ENCODE measurements around the gene MCHR1.
"Not testable (repeated sequence)": the region's sequence is repeated elsewhere in the genome, so short reads cannot be mapped to it uniquely, and the experiment has no call there.

Gene MCHR1

GRCh38 chr22:40690370-40690769 is 11.1 kb downstream of the MCHR1 start:
- no peak for DNase-seq (ENCODE audit: low read depth in 2 of 2)

- no peak for DNase-seq (ENCODE audit: low read depth in 2 of 2)
Measured at GRCh38 chr22:40691532-40691931, 12.2 kb downstream of the MCHR1 start.

DNA sequence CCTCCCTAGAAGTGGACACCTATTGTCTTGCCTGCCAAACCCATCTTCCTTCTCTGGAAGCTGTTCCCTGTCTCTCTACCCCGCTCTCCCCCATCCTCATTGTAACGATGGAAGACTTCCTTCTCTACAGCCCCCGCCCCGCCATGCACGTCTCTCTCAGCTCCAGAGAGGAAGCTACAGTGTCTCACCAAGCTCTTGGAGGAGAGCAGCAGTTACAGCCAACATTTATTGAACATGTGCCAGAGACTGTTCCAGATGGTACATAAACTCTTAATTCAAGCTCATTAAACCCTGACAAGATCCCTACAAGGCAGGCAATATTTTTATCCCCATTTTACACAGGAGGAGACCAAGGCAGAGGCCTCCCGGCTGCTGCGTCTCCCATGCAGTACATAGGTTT is 15.1 kb downstream of the MCHR1 start:
- DNase-seq (ENCODE audit: low read depth in 2 of 2) = no peak

- DNase-seq (ENCODE audit: low read depth in 2 of 2) = no peak
Measured at GRCh38 chr22:40701274-40701673, 22.0 kb downstream of the MCHR1 start.

GRCh38 chr22:40703174-40703573 is 23.9 kb downstream of the MCHR1 start:
- no peak for DNase-seq (ENCODE audit: low read depth in 2 of 2)

- DNase-seq (ENCODE audit: low read depth in 2 of 2) = no peak
Measured at GRCh38 chr22:40703736-40704135, 24.5 kb downstream of the MCHR1 start.

GRCh38 chr22:40705918-40706682 is 26.8 kb downstream of the MCHR1 start:
- no peak for DNase-seq (ENCODE audit: low read depth in 2 of 2)

- DNase-seq (ENCODE audit: low read depth in 2 of 2) = no peak
Measured at GRCh38 chr22:40707154-40707553, 27.9 kb downstream of the MCHR1 start.

DNA sequence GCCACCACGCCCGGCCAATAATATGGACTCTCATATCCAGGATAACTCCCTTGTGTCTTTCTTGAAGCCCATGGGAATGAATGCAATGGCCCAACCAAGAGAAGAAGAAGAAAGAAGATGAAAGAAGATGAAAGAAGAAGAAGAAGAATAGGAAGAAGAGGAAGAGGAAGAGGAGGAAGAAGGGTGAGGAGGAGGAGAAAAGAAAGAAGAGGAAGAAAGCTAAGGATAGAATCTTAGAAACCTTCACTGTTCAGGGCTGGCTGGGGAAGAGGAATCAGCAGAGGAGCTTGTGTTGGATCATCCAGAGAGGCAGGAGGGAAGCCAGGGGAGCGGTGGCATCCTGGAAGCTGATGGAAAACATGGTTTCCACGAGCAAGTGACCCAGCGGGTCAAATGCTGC is 28.9 kb downstream of the MCHR1 start:
- DNase-seq (ENCODE audit: low read depth in 2 of 2) = no peak

DNA sequence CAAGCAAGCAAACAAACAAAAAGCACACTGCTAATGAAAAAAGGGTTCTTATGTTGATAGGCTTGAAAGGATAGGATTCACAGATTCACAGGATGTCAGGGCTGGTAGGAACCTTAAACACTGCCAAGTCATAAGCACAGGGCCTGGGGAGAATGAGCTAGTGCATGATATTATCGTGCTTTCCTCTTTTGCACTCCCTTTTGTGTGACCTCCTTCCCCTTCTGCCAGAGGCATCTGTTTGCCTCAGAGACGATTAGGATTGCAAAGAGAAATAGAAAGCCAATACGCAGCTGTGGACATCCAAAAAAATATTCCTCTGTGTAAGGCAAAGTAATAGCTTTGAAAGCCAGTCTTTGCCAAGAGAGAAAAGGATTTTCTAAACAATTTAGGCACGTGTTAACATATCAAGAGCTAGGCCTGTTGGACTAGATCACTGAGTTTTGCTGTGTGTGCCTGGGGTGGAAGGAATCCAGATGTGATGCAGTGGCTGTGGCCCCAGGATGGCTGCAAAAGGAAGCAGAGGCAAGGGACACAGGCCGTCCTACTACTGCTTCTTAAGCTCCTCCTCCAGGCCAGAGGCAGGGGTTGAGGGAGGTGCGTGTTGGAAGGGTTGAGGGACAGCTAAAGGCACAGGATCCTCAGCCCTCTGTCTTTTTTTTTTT is 30.6 kb downstream of the MCHR1 start:
- DNase-seq (ENCODE audit: low read depth in 2 of 2) = no peak

GRCh38 chr22:40712311-40712710 is 33.0 kb downstream of the MCHR1 start:
- DNase-seq (ENCODE audit: low read depth in 2 of 2) = no peak

- no peak for DNase-seq (ENCODE audit: low read depth in 2 of 2)
Measured at GRCh38 chr22:40714499-40715337, 35.4 kb downstream of the MCHR1 start.

- DNase-seq (ENCODE audit: low read depth in 2 of 2) = no peak
Measured at GRCh38 chr22:40716116-40716515, 36.8 kb downstream of the MCHR1 start.

- DNase-seq (ENCODE audit: low read depth in 2 of 2) = not testable (repeated sequence)
Measured at GRCh38 chr22:40717657-40718056, 38.4 kb downstream of the MCHR1 start.

GRCh38 chr22:40718250-40719204 is 39.2 kb downstream of the MCHR1 start:
- no peak for DNase-seq (ENCODE audit: low read depth in 2 of 2)

DNA sequence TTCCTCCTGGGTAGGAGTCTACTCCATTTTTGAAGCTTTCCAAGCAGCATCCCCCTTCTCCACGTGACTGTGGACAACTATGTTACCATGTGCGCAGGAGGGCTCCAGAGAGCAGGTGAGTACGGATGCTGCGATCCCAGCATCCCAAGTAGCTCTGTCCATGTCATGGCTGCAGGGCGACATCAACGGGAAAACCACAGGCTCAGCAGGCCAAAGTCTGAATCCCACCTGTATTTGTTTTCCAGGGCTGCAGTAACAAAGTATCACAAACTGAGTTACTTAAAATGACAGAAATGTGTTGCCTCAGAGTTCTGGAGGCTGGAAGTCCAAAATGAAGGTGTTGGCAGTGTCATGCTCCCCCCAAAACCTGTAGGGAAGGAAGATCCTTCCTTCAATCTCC is 40.3 kb downstream of the MCHR1 start:
- DNase-seq (ENCODE audit: low read depth in 2 of 2) = no peak

GRCh38 chr22:40720156-40720537 is 40.9 kb downstream of the MCHR1 start:
- DNase-seq (ENCODE audit: low read depth in 2 of 2) = not testable (repeated sequence)

DNA sequence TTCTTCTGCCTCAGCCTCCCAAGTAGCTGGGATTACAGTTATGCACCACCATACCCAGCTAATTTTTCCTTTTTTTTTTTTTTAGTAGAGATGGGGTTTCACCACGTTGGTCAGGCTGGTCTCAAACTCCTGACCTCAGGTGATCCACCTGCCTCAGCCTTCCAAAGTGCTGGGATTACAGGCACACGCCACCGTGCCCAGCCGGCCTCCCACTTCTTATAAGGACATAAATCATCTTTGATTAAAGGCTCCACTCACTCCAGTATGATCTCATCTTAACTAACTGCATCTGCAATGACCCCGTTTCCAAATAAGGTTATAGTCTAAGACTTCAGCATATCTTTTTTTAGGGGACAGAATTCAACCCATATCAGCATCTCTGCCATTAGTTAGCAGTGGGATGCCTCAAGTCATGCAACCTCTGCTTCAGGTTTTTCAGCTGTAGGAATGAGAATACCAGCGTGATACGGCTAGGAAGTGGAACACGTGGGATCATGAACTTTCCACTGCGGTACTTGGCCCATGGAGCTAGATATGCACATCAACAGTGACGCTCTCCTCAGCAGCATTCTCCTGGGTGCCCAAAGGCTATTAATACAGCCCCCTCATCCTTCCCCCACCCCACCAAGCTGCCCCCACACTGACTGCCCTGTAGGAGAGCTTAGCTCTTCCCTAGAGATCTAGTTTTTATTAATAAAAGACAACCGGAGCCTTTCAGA is 41.4 kb downstream of the MCHR1 start:
- DNase-seq (ENCODE audit: low read depth in 2 of 2) = no peak

- DNase-seq (ENCODE audit: low read depth in 2 of 2) = no peak
Measured at GRCh38 chr22:40721266-40721665, 42.0 kb downstream of the MCHR1 start.

DNA sequence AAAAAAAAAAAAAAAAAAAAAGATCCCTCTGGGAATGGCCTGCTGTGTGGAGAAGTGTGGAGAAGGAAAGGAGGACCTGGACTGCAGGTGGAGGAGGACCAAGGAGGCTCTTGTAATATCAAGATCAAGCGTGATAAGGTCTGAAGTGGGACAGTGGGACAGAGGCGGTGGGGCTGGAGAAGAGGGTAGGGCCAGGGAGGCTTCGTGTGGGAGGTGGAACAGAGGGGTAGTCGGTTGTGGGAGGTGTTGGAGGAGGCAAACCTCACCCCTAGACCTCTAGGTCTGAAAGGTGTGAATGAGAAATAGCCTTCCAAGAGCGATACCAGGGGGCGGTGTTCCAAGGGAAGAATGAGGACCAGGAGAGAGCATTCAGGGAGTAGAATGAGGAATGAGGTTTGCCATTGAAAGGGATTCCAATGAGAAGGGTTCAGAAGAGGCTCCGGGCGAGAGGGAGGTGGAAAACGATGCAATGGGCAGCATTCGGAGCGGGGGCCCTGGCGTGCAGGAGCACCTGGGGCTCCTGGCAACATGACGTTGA is 44.2 kb downstream of the MCHR1 start:
- DNase-seq (ENCODE audit: low read depth in 2 of 2) = no peak

Measured in fibroblast of skin of left biceps (primary cell).